GDM1 (cell line): ENCODE measurements around the gene SRGAP2.
"Not testable (repeated sequence)": the region's sequence is repeated elsewhere in the genome, so short reads cannot be mapped to it uniquely, and the experiment has no call there.

Source experiments
- DNase-seq: peaks from one replicate; lab custom pipeline; 2025; lab: John Stamatoyannopoulos, UW

Gene SRGAP2

DNA sequence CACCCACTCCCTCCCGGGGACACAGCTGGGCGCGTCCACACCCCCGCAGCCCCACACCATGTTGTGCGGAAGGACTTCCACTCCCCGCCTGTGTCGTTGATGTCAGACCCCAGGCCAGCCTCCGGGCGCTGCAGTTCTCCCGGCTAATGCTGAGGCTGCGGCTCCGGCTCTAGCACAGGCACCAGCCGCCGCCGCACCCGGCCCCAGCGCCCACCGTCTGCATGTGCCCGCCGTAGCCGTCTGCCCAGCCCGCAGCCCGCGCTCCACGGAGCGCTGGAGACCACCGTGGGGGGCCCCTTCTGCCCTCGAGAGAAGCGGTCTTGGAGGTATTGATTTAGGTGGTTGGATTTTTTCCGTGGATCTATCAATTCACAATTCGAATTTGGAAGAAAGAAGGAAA lies 2.2 kb downstream of the SRGAP2 start:
- not testable (repeated sequence) for DNase-seq

DNA sequence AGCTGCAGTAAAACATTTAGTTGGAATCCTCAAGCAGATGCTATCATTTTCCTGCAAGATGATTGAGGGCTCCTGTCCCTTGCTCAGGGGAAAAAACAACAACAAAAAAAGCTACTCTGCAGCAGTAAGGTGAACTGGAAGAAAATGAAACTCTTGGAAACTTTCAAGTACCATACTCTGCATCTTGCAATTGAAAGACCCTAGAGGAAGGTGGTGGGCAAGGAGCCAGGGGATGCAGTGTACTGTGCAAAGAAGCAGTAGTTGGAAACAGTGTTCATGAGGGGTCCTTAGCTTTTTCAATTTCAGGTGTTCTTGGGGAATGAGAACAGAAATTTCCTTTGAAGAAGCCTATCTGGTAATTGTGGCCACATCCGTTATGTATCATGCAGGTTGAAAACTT lies 7.5 kb downstream of the SRGAP2 start:
- DNase-seq: not testable (repeated sequence)

DNA sequence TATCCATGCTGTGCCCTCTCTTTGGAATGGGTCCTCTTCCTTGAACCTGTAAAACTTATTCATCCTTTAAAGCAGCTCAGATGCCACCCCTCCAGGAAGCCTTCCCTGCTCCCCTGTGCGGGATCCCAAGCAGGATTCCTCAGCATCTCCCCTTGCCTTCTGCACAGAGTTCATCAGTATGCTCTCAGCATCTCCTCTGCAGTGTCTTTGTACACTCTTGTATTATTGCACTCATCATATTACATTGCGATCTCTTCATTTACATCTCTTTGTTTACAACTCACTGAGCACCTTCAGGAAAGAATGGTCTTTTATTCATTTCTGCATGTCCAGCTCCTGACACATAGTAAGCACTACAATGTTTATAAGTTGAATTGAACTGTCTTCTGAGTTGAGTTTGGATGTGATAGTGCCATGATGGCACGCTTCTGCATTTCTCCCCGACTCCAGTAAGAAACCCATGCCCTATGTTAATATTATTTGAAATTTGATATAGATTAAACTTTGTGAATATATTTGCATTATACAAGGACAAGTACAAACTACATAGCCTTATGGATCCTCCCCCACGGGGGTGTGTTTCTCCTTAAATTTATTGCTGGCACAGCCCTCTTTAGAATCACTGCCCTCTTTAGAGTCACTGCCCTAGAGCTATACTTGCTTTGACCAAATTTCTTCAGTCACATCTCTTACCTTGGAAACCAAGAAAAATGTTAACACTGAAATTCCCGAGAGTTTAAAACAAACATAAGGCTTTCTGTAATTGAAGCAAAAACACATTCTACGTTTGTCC lies 12.5 kb downstream of the SRGAP2 start:
- not testable (repeated sequence) for DNase-seq

DNA sequence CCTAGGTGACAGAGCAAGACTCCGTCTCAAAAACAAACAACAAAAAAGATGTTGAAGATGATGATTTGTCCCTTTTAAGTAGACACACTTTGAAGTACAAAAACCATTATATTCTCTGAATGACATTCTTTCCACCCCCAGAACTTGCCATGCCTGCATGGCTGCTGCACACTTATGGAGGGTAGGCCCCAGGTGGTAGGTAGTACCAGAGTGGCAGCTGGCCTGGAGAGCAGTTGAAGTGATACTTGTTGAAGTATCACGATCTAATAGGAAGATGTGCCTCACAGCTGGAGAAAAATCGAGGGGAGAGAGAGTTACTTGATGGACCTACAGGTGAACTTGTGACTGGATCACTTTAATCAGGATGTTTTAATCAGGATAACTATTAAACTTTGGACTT lies 14.9 kb downstream of the SRGAP2 start:
- DNase-seq: not testable (repeated sequence)

DNA sequence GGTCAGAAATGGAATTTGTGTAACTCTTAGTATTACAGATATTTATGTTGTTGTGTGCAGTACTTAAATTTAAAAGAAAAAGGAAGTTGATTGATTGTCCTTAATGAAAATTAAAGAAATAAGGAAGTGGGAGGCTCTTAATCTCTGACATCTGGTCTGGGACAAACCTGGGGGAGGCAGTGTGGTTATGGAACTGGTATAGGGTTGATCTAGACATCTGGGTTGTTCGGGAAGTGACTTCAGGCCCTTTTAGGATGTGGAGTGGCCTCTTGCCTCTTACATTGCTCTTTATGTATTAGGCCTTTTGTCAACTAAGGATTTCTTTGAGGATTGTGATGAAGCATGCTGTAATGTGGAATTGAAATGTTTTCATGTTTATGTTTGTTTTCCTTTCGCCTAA lies 15.4 kb downstream of the SRGAP2 start:
- not testable (repeated sequence) for DNase-seq

DNA sequence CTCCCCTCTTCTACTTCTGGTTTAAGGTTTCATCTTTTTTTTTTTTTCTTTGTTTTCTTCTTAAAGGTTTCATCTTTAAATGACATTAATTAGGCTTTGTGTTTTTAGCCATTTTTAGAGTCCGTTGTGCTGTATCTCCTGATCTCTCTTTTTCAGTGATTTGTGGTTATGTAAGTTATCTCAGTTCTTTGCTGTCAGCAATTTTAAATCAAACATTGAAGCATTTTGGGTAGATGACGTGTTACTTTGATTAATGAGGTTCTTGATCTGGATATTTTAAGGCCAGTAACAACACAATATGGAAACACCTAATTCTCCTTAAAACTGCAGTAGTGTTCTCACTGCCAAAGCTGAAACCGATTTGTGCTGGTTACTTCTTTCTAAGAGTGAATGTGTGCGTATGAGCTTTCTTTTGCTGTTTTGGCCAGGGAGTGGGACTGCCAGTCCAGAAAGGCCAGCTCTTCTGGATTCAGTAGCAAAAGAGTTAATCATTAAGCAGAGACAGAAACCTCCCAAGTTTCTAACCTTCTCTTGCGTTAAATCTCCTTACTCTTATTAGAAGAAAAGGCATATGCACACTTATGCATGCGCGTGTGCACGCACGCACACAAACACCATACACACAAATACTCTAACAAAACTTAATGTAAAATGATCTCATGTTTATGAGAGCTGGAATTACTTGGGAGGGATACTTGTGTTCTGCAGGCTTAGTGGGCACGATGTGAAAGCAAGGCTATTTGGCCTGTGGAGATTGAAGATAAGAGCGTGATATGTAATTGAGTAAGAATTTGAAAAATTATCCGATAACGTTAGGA lies 16.4 kb downstream of the SRGAP2 start:
- not testable (repeated sequence) for DNase-seq

DNA sequence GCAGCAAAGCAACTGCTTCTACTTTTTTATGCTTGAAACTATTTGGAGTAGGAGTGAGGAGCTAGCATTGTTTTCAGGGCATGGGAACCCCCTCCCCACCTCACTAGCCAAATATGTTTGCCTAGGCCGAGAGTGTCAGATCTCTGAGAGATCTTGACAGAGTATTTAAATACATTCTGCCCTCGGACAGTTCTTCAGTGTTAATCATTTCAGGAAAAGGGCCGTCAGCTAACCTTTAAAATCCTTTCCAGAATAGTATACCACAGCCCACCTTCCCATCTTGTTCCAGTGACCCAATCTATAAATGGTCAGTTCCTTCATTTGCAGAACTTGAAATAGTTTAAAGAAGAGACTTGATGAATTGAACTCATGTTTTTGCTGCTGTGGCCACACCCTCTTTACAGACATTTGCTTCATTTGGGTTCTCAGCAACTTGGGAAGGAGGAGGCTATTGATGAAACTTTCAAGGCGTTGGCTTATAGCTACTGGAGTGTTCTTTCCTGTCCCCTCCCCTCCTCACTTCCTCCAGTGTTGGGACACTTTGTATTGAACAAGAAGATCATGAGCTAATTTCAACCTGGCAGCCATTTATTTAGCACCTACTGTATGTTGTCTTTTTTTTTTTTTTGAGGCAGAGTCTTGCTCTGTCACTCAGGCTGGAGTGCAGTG lies 17.1 kb downstream of the SRGAP2 start:
- DNase-seq: not testable (repeated sequence)

DNA sequence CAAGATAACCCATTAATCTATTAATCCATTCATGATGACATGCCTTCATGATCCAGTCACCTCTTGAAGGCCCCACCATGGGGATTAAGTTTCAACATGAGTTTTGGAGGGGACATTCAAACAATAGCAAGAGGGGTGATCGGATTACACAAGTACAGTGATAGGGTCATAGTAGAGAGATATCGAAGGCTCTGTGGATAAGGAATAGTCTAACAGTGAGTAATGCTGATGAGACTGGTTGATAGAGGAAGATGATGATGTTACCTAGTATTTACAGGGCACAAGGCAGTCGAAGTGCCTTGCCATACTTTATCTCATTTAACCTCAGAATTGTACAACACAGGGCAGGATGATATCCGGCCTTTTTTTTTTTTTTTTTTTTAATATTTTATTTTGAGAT lies 18.2 kb downstream of the SRGAP2 start:
- not testable (repeated sequence) for DNase-seq

DNA sequence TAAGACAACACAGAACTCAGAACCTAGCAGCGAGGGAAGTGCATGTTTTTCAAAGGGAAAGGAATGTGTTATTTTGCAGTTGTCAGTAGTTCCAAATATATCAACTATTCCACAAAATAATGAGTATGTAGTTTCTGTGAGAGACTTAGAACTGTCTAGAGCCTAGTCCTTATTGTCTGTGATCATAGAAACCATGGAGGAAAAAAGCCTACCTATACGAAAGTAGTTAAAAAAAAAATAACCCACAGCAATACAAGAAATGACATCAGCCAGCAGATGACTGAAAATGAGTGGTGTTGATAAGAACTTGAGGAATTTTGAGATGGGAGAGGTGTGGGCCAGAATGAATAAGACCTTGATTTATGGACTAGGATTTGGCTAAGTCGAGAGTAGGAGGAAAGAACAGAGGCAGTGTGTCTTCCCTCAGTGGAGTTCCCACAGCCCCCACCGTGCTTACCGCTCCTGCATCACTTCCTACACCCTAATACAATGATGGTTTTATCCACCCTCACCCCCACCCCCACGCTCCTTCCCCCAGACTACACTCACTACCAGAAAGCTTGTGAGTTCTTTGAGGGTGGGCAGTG lies 20.9 kb downstream of the SRGAP2 start:
- DNase-seq: not testable (repeated sequence)

DNA sequence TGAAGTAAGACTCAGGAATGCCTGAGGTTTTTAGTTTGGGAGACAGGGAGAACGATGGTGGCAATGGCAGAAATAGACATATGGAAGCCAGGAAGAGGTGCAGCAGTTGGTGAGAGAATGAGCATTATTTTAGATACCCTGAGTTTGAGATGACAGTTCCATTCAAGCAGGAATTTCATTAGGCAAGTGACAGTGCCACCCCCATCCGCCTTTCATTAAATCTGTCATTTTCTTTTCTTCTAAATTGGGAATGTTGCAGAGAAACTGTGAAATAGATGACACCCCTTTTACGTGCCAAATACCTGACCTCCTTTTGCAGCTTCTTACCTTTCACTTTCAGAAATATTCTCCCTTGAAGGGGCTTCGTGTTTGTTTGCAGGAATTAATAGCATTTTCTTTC lies 22.0 kb downstream of the SRGAP2 start:
- not testable (repeated sequence) for DNase-seq

DNA sequence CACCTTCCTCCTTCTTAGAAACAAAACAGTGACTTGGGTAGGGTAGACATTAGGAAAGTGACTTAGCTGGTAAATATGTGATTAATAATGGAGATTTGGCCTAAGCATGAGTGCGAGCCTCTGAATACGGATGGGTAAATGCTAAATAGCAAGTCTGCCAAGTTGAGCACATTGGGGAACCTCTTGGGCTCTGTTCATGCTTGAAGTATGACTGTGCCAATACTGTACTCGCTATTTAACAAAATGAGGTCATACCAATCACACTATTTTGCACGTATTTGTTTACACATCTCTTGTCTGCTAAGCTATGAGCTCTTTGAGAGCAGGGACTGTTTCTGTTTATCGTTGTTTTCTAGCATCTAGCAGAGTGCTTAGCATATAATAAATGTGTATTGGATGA lies 23.5 kb downstream of the SRGAP2 start:
- not testable (repeated sequence) for DNase-seq

DNA sequence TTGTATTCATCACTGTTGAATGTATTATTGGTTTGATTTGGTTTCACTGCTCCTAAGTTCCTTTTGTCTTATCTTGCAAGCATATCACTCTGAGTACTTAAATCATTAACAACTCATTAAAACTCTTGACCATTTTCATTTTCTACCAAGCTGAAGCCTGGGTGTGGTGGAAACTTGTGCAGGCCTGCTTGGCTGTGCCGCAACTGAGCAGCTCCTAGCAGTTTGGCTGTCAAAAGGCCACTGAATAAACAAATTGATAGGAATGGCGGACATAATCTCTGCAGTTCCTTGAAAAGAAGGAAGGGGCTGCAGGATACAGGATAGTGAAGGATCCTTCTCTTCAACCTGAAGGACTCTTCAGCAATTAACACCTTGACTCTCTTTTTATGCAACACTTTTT lies 25.9 kb downstream of the SRGAP2 start:
- not testable (repeated sequence) for DNase-seq

DNA sequence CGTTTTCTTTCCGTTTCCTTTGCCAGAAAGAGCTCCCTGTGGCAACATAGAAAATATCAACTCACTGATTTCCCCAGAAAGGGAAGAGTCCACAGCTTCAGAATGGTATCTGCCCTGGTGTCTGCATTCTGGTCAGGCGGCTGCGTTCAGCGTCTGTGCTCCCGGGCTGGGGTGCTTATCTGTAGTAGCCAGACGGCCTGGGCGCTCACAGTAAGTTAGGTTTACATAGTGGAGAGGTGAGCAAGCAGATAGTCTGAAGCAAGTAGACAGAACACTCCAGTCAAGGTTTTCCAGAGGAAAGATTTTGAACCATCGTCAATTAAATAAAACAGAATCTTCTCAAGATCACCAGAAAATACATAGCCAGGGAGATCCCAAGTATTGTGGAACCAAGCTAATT lies 28.6 kb downstream of the SRGAP2 start:
- DNase-seq: not testable (repeated sequence)

DNA sequence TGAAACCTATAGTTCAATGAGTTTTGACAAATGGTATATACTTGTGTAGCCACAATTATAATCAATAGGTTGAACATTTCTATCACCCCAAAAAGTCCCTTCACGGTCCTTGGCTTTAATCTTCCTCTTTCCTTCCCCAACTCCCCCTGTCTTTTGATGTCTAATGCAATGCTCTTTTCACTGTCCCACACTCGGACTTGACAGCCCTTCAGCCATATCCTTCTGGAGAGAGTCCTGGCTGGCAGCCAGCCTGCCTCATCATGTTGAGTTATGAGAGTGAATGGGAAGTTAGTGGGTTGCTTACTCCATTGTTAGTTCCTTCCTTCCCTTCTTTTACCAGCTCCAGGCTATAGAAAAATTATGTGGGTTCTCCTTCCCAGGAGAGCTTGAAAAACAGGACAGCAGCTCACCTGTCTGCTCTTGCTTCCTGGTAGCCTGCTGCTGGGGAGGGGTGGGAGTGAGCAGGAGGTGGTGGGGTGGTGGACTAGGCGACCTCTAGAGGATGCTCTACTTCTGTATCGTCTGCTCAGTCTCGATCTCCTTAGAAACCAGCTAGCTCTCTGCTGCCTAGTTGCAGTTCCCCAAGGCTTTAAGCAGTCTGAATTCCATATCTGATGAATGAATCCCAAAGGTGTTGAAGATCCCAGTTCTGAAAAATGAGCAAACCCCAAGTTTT lies 29.8 kb downstream of the SRGAP2 start:
- DNase-seq: not testable (repeated sequence)

DNA sequence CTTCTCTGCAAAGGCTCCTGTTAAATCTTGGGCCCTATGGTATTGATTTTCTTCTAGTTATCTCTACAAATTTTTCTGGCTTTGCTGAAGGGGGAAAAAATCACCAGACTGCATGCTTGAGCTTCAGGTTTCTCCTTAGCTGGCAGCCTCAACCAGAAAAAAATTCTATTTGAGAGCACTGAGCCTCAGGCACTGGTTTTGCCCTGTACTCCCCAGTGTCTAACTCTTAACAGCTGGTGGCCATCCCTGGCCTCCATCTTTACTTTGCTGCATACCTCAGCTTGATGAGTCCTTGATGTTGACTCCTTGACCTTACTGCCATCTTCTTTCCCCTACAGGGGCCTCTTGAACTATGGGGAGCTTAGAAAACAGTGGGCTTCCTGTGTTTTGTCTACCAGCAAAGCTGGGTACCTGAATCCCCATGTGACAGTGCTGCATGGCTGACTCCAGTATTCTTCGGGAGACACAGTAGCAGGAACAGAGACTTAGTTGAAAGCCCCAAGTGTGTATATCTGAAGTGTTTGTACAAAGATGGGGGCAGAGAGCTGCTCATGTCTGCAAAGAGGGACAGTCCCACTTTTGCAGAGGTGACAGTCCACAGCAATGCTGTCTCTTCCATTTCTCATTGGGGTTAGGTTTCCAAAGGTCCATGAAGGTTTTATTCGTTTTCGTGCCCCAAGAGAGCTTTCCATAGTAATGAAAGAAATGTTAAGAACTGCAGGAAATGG lies 31.0 kb downstream of the SRGAP2 start:
- DNase-seq: not testable (repeated sequence)

DNA sequence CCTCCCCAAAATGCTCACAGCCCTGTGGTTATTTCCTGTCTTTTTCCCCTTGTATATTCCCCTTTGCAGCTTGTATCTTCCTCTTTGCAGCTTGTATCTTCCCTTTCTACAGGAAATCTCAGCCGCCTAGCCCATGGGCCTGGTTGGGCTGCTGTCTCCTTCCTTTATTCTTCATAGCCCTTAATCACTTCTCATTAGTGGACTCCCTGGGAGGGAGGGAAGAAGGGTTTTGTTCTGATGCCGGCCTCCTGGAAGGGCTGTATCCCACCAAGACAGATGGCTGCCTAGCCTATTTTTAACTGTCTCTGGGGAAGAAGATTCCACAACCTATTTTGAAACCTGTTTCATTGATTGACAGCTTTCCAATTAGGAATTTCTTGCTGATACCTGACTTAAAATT lies 31.8 kb downstream of the SRGAP2 start:
- not testable (repeated sequence) for DNase-seq

DNA sequence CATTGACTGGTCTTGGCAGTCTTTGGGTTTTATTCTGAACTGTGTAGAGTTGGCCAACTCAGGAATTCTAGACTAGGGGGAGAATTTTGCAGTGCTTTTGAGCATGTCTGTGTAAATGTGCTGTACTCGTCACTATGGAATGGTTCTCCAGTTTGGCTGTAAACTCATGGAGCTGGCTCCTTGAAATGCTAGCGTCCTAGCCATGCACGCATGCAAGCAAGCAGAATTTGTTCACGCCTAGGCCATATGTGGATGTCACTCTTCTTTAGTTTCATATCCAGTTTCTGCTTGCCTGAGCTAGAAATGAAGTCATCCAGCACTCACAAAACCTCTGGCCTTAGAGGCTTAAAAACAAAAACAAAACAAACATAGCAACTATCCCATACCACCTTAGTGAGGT lies 36.9 kb downstream of the SRGAP2 start:
- not testable (repeated sequence) for DNase-seq

DNA sequence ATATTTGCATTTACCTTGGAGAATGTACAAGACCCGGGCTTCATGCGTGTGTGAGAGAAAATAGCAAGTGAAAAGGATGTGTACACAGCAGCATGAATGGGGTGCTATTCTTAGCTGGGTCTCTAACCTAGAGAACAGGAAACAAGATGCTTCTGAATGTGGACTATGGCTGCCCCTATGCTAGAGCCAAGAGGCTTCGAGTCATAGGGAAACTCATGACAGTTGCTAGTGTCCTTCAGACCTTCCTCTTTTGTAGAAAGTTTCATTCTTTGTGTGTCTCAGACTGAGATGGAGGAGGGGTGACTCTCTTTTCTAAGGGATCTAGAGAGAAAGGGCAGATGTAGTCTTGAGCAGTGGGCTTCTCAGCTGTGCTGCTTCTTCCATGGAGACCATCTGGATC lies 40.0 kb downstream of the SRGAP2 start:
- not testable (repeated sequence) for DNase-seq

DNA sequence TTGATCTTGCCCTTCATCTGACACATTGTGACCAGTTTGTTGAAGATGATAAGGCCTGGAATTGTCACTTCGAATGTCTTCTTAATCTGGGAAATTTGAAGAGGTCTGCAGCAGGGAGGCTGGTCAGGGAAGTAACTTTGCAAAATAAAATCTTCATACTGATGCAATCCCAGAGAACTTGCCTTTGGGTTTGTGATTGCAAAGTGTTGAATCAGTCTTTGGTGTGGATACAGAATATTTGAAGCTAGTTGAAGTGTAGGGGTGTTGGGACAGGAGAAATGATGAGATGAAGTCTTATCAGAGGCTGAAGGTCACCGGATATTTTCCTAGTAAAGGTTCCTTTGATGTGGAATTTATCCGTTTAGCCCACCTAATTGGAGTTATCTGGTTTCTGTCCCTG lies 42.1 kb downstream of the SRGAP2 start:
- DNase-seq: not testable (repeated sequence)

DNA sequence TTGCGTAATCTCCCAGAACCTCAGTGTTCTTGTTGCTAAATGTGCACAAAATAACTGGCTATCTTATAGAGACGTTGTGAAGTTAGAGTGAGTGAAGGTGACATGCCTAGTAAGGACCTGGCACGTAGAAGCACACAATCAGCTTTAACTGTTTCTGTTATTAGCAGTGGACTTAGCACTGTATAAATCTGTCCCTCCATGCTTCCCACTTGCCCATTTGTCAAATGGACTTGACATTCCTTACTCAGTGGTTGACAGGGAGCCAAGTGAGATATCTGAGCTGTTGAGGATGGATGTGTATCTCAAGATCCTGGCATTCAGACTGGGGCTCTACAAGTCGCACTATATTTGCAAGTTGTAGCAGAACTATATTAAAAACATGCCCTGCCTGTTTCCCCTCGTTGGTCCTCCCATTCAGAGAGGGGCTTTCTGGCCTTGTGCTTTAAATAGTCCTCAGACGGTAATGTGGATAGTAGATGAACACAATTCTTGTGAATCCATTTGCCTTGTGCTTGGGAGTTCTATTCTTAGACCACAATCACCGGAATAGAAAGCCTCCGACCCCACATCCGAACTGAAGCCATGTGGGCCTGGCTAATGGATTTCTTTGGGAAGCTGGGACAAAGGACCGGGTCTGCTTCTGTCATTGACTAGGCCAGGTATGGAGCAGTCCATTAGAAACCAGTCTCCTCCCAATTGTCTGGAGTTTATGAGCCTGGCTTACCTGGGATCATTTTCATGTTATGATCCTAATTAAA lies 43.0 kb downstream of the SRGAP2 start:
- DNase-seq: not testable (repeated sequence)
